ENCODE measurements around the gene ZNF710.
A peak's percentile ranks its signal among the peaks of the same experiment; 100 is the strongest.
"Not testable (repeated sequence)": the region's sequence is repeated elsewhere in the genome, so short reads cannot be mapped to it uniquely, and the experiment has no call there.

Gene ZNF710

GRCh38 chr15:89971592-89971997 lies 29.5 kb upstream of the ZNF710 start:
- H3K27me3 ChIP-seq (ENCODE audit: insufficient read depth, poor library complexity, severe bottlenecking): no peaks in the 10 kb centered on the region
- 0 out of 2 replicates have a peak, but pooled peaks have one; percentile 13 for TF ChIP-seq SPI1 (IDR thresholded peaks at IDR 0.05; ENCODE audit: borderline replicate concordance, low read depth)
- TF ChIP-seq GABPA (IDR thresholded peaks at IDR 0.05; ENCODE audit: low read depth): no peak
- H3K4me3 ChIP-seq (replicated peaks; ENCODE audit: insufficient read depth, low read length): no peak overlapping the region
- H3K27ac ChIP-seq (replicated peaks): peak overlapping the region; percentile 30; the same call in 1 of the 2 replicates
- DNase-seq (ENCODE audit: low read depth in 1 of 2, low spot score in 1 of 2): peak in 1 of 2 experiments; percentile 47

- TF ChIP-seq SPI1 (IDR thresholded peaks at IDR 0.05; ENCODE audit: borderline replicate concordance, low read depth) (peak; percentile 27; the same call in 1 of the 2 replicates), REST (IDR thresholded peaks at IDR 0.05; ENCODE audit: insufficient replicate concordance, low read depth) (no peak)
- Histone ChIP-seq H3K27me3 (ENCODE audit: insufficient read depth, poor library complexity, severe bottlenecking) (no peaks in the 10 kb centered on the region), H3K27ac (replicated peaks) (peak overlapping the region; percentile 30; the same call in 1 of the 2 replicates), H3K4me3 (replicated peaks; ENCODE audit: insufficient read depth, low read length) (no peak overlapping the region)
- peak in 1 of 2 experiments; percentile 83 for DNase-seq (ENCODE audit: low read depth in 1 of 2, low spot score in 1 of 2)
Observed at GRCh38 chr15:89972085-89972484, 29.0 kb upstream of the ZNF710 start.

- TF ChIP-seq SPI1 (IDR thresholded peaks at IDR 0.05; ENCODE audit: borderline replicate concordance, low read depth): peak; percentile 93
- no peak for TF ChIP-seq GABPA (IDR thresholded peaks at IDR 0.05; ENCODE audit: low read depth)
- peak in 1 of 2 experiments; percentile 55 for DNase-seq (ENCODE audit: low read depth in 1 of 2, low spot score in 1 of 2)
- Histone ChIP-seq H3K27me3 (ENCODE audit: insufficient read depth, poor library complexity, severe bottlenecking) (no peaks in the 10 kb centered on the region), H3K27ac (replicated peaks) (peak overlapping the region; percentile 69), H3K4me3 (replicated peaks; ENCODE audit: insufficient read depth, low read length) (no peak overlapping the region)
Observed at GRCh38 chr15:89975482-89976245, 25.5 kb upstream of the ZNF710 start.

- no peak for TF ChIP-seq SPI1 (IDR thresholded peaks at IDR 0.05; ENCODE audit: borderline replicate concordance, low read depth)
- no peak for TF ChIP-seq GABPA (IDR thresholded peaks at IDR 0.05; ENCODE audit: low read depth)
- no peak for TF ChIP-seq POLR2AphosphoS5 (IDR thresholded peaks at IDR 0.05; ENCODE audit: low read depth)
- TF ChIP-seq CTCF (IDR thresholded peaks at IDR 0.05; ENCODE audit: insufficient read depth, low read length): no peak
- no peak for TF ChIP-seq REST (IDR thresholded peaks at IDR 0.05; ENCODE audit: insufficient replicate concordance, low read depth)
- Histone ChIP-seq H3K27ac (replicated peaks) (peak overlapping the region; percentile 69), H3K27me3 (ENCODE audit: insufficient read depth, poor library complexity, severe bottlenecking) (no peaks in the 10 kb centered on the region), H3K4me3 (replicated peaks; ENCODE audit: insufficient read depth, low read length) (no peak overlapping the region)
- no peak for DNase-seq (ENCODE audit: low read depth in 1 of 2, low spot score in 1 of 2)
Observed at GRCh38 chr15:89976246-89976600, 24.9 kb upstream of the ZNF710 start.

- not testable (repeated sequence) for H3K4me3 ChIP-seq (replicated peaks; ENCODE audit: insufficient read depth, low read length); DNase-seq (ENCODE audit: low read depth in 1 of 2, low spot score in 1 of 2); H3K27me3 ChIP-seq (ENCODE audit: insufficient read depth, poor library complexity, severe bottlenecking); H3K27ac ChIP-seq (replicated peaks)
Observed at GRCh38 chr15:89977836-89978235, 23.3 kb upstream of the ZNF710 start.

GRCh38 chr15:89978914-89979313 lies 22.2 kb upstream of the ZNF710 start:
- no peak for DNase-seq (ENCODE audit: low read depth in 1 of 2, low spot score in 1 of 2)
- Histone ChIP-seq H3K27me3 (ENCODE audit: insufficient read depth, poor library complexity, severe bottlenecking) (no peaks in the 10 kb centered on the region), H3K27ac (replicated peaks) (no peak overlapping the region), H3K4me3 (replicated peaks; ENCODE audit: insufficient read depth, low read length) (no peak overlapping the region)
- TF ChIP-seq CTCF (IDR thresholded peaks at IDR 0.05; ENCODE audit: insufficient read depth, low read length): no peak
- TF ChIP-seq GABPA (IDR thresholded peaks at IDR 0.05; ENCODE audit: low read depth): no peak

Measured in HL-60 (cell line).